GM06990 (cell line): ENCODE results near the gene FNDC7.

ENCODE experiments used
- DNase-seq: peaks from one replicate; pipeline ENCODE4 v3.0.0-alpha.2; 2011; ENCODE audit not compliant: insufficient read length; ENCODE audit errors: extremely low read depth
- H3K27me3 ChIP-seq: replicated peaks from 2 replicates; pipeline ENCODE4 v1.6.0; 2011; ENCODE audit warnings: low read length; ENCODE audit not compliant: control insufficient read depth, insufficient read depth
- H3K36me3 ChIP-seq: 2 replicates; pipeline ENCODE4 v1.5.1; 2011; ENCODE audit warnings: low read length; ENCODE audit not compliant: control insufficient read depth, insufficient read depth
- H3K4me3 ChIP-seq: replicated peaks from 2 replicates; pipeline ENCODE4 v1.5.1; 2011; ENCODE audit warnings: low read depth, mild to moderate bottlenecking, control low read depth, low read length
- TF ChIP-seq, protein P1 (sequence below): IDR thresholded peaks from 2 replicates; pipeline ENCODE4 v1.5.1; 2011; ENCODE audit warnings: low read length, control low read depth, mild to moderate bottlenecking, inconsistent platforms; ENCODE audit not compliant: insufficient read depth, poor library complexity, severe bottlenecking

FNDC7 gene

DNA sequence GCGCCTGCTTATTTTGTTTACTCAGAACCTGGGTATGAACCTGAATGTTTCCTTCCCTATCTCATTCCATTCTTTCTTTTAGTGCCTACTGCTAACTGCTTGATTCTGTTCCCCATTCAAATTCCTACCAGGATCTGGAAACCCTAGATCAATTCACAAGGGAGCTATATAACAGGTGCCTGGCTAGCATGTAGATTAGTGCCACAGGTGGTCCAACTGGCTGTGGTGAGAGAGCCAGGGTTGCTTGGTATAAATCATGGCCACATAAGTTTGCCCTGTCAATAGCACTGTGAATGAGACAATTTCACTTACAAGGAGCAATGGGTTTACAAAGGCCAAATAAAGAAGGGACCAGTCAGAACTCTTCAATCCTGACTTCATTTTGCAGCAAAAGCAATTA lies 27.2 kb upstream of the FNDC7 start:
- Histone ChIP-seq H3K27me3 (no peaks in the 10 kb centered on the region), H3K36me3 (no peaks in the 10 kb centered on the region), H3K4me3 (no peak overlapping the region)
- TF ChIP-seq, protein P1, sequence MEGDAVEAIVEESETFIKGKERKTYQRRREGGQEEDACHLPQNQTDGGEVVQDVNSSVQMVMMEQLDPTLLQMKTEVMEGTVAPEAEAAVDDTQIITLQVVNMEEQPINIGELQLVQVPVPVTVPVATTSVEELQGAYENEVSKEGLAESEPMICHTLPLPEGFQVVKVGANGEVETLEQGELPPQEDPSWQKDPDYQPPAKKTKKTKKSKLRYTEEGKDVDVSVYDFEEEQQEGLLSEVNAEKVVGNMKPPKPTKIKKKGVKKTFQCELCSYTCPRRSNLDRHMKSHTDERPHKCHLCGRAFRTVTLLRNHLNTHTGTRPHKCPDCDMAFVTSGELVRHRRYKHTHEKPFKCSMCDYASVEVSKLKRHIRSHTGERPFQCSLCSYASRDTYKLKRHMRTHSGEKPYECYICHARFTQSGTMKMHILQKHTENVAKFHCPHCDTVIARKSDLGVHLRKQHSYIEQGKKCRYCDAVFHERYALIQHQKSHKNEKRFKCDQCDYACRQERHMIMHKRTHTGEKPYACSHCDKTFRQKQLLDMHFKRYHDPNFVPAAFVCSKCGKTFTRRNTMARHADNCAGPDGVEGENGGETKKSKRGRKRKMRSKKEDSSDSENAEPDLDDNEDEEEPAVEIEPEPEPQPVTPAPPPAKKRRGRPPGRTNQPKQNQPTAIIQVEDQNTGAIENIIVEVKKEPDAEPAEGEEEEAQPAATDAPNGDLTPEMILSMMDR, result no peak
- DNase-seq, result no peak

DNA sequence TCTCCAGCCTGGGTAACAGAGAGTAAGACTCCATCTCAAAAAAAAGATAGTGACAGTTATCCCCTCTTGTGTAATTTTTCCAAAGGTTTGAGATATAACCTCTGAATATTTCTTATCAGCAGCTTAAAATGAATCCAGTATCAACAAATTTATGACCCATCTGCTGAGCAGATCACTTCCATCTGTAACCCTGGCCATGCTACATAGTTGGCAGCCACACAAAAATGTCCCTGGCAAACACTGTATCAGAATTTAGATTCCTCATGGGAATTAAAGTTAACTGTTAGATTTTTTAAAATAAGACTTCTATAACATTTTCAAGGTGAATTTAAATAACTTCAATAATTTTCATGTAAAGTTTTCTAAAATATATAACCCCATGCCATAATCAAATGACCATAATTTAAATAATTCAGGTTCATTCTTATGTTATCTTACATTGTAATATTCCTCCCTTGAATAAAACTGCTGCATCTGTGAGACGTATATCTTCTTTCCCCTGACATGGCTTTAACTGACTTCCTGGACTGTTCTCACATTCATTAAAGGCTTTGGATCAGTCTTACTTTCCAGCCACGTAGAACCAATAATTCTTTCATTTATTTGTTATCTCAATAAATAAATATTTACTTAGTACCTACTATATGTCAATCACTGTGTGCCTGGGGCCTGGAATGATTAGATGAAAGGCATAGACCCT lies 25.9 kb upstream of the FNDC7 start:
- TF ChIP-seq, protein P1, result no peak
- Histone ChIP-seq H3K36me3 (no peaks in the 10 kb centered on the region), H3K4me3 (no peak overlapping the region), H3K27me3 (no peaks in the 10 kb centered on the region)
- DNase-seq, result no peak

DNA sequence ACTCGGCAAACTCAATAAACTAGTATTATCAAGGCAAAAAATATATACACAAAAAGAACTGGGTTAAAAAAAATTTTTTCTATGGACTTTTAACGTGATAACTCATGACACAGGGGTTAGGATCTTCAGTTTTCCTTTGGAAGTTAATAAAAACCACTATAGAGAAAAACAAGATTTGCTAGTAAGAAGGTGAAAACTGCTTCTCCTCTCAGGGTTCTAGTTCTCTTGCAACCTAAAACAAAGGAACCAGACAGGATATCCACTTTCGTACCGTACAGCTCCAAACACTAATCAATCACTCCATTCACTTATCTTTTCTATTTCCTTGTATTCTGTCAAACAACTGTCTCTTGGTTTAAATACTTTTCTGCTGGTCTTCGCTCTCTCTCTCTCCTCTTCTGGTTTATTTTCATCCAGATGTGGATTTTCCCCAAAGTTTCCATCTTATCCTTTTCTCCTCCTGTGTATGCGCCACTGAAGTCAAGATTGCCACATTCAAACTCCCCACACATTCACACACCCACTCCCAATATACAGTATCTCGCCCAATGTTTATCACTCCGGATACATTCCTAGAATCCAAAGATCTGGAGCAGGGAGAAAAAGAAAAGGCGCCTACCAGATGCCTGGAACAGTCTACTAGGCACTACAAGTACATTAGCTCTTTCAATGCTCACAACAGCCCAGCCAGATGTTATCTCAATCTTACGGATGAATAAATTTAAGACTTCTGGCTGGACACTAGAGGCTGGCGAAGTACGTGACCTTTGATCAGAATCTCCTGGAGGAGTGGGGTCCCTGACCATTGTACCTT lies 21.4 kb upstream of the FNDC7 start:
- DNase-seq, result no peak
- Histone ChIP-seq H3K4me3 (peak overlapping the region; percentile 90), H3K27me3 (no peaks in the 10 kb centered on the region), H3K36me3 (peaks cover 2% of the 10 kb centered on the region)
- TF ChIP-seq, protein P1, result no peak

DNA sequence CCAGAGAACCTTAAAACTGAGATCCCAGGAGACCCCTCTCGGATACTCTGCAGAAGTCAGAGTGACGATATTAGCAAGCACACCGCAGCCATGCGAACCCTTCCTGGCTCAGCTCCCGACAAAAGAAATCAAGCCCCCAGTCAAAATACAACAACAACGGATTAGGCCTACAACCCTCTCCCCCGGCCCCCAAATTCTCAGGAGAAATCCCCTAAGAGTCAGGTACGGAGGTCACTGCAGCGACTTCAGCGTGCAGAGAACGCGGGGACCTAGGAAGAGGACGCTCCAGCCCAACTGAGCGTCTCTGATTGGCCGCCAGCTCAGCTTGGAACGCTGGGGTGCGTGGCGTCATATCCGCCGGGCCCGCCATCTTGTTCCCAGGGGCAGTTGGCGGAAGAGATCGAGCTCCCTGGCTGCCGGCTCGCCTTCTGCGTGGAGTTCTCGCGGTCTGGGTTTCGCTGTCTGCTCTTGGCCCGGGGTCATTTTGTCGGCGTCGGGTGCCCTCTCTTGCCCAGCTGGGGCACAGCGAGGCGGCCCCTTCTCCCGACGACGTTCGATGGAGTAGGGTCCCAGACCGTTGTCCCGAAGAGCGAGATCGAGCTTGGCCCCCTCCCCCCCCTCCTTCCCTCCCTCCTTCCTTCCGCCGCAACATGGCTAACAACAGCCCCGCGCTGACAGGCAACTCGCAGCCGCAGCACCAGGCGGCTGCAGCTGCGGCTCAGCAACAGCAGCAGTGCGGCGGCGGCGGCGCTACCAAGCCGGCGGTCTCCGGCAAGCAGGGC lies 20.6 kb upstream of the FNDC7 start, which contains the start of gene PRPF38B:
Gene PRPF38B (plus strand): TSS at position 369 of the 782 bp plus-strand sequence. CDS start 282 bp downstream, at position 651.
- peaks cover 2% of the 10 kb centered on the region for H3K36me3 ChIP-seq
- TF ChIP-seq, protein P1, result no peak
- H3K27me3 ChIP-seq, result no peaks in the 10 kb centered on the region
- H3K4me3 ChIP-seq, result peak within 1 kb of the TSS; percentile 90
- peak; percentile 91 for DNase-seq

DNA sequence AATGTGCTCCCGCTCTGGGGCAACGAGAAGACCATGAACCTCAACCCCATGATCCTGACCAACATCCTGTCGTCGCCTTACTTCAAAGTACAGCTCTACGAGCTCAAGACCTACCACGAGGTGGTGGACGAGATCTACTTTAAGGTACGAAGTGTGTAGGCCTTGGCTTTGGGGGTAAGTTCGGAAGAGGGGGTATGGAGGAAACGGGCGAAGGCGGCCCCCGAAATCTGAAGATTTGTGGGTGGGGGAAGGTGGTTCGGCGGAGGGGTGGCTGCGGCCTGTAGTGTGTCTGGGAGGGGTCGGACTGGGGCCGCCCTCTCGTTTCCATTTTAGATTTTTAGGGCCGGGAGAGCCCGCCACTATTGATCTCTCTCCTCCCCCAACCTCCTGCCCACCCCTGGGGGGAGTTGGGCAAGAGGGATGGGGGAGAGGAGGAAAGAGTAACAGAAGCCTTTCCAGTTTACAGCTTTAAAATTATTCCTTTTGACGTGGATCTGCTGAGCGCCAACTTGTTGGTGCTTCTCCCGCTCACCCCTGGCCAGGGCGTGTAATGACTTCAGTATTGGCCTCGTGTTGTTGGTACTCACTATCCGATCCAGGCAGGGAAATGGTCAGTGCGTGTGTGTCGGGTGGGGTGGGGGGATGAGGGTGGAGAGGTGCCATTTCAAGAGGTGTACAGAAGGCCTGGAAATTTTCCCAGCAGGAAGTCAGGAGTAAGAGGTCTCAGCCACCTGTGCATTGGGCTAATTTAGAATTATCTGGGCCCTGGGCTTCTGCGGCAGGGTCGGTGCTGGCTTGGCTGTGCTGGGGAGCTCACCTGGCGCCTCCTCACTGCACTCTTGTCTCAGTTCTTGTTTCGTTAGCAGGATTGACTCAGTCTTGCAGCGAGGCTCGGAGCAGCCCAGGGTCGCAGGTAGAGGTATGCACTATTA lies 19.7 kb upstream of the FNDC7 start:
- Histone ChIP-seq H3K36me3 (peaks cover 3% of the 10 kb centered on the region), H3K27me3 (no peaks in the 10 kb centered on the region), H3K4me3 (peak overlapping the region; percentile 90)
- DNase-seq, result peak; percentile 63
- TF ChIP-seq, protein P1, result peak; percentile 24
